B cell (primary cell): ENCODE results near the gene RINT1. TPM values are rescaled to one million over a fixed set of nuclear protein-coding genes. Genes with fewer than 3 reads are reported as not detected.

Experiments used
- ATAC-seq: fragments of 200-7000 bp; cut with Tn5 transposase; one replicate; pipeline ENCODE4 v1.10.0; 2021; ENCODE audit warnings: low read depth, mild to moderate bottlenecking, moderate number of reproducible peaks, moderate library complexity
- CTCF ChIA-PET: fragments of 350-600 bp; sonication (Branson Sonifier 250); formaldehyde crosslinking; loops from one replicate; lab custom pipeline; 2021; ENCODE audit warnings: antibody characterized with exemption, inconsistent platforms; lab: Charles Lee
- POLR2A ChIA-PET: fragments of 350-600 bp; sonication (Branson Sonifier 250); formaldehyde crosslinking; loops from one replicate; lab custom pipeline; 2021; ENCODE audit warnings: antibody characterized with exemption; lab: Charles Lee
- DNase-seq: peaks from one replicate; pipeline ENCODE4 v3.0.0; 2013
- H2AFZ ChIP-seq: 2 replicates; pipeline ENCODE4 v1.6.1; 2012; ENCODE audit warnings: mild to moderate bottlenecking, low read depth, low read length; ENCODE audit not compliant: insufficient read depth, poor library complexity, severe bottlenecking
- H3K27ac ChIP-seq, 2 donors: 1 replicate in 1 of 2; 2 replicates in 1 of 2; pipeline ENCODE4 v1.5.1; 2012 to 2013; ENCODE audit warnings: low read length in 2 of 2, mild to moderate bottlenecking in 2 of 2, moderate library complexity in 1 of 2
- H3K27me3 ChIP-seq, 4 experiments: fragments of 200-600 bp in 1 of 4; sonication (generic) in 1 of 4; replicated peaks in 1 of 4; 1 replicate in 2 of 4; 2 replicates in 2 of 4; pipeline versions ENCODE4 v1.6.1 to v1.7.0; 2013 to 2016; ENCODE audit warnings: low read length in 3 of 4, mild to moderate bottlenecking in 2 of 4, mixed read lengths in 1 of 4, moderate library complexity in 1 of 4; ENCODE audit not compliant: insufficient read depth in 4 of 4, control insufficient read depth in 3 of 4; ENCODE audit errors: control extremely low read depth in 1 of 4
- H3K36me3 ChIP-seq, 2 experiments: replicated peaks in 1 of 2; 1 replicate in 1 of 2; 2 replicates in 1 of 2; pipeline versions ENCODE4 v1.6.1 to v1.7.1; 2013; ENCODE audit warnings: low read length in 1 of 2; ENCODE audit not compliant: insufficient read depth in 2 of 2, control insufficient read depth in 1 of 2; ENCODE audit errors: control extremely low read depth in 1 of 2, extremely low read depth in 1 of 2
- H3K4me1 ChIP-seq, 2 donors: fragments of 200-600 bp in 1 of 2; sonication (generic) in 1 of 2; 1 replicate in 1 of 2; 2 replicates in 1 of 2; pipeline versions ENCODE4 v1.5.1 to v1.6.1; 2013 to 2017; ENCODE audit warnings: low read length in 2 of 2; ENCODE audit not compliant: control insufficient read depth in 2 of 2, insufficient read depth in 2 of 2
- H3K4me2 ChIP-seq: replicated peaks from 2 replicates; pipeline ENCODE3; 2012; ENCODE audit warnings: mild to moderate bottlenecking, low read depth, low read length; ENCODE audit not compliant: poor library complexity, severe bottlenecking
- H3K4me3 ChIP-seq, 5 experiments: fragments of 200-600 bp in 1 of 5; sonication (generic) in 1 of 5; 1 replicate in 3 of 5; 2 replicates in 2 of 5; pipeline versions ENCODE4 v1.5.1 to v1.7.0; 2011 to 2016; ENCODE audit warnings: low read length in 4 of 5, mild to moderate bottlenecking in 4 of 5, low read depth in 2 of 5, control low read depth in 1 of 5, moderate library complexity in 1 of 5; ENCODE audit not compliant: insufficient read depth in 1 of 5; ENCODE audit errors: control extremely low read depth in 1 of 5, extremely low read depth in 1 of 5
- H3K79me2 ChIP-seq: fragments of 200-600 bp; sonication (generic); one replicate; pipeline ENCODE4 v1.6.0; 2016; ENCODE audit warnings: low read length; ENCODE audit not compliant: control insufficient read depth, insufficient read depth
- H3K9ac ChIP-seq: fragments of 200-600 bp; sonication (generic); 2 replicates; pipeline ENCODE4 v1.6.1; 2017; ENCODE audit warnings: mild to moderate bottlenecking, low read length, moderate library complexity
- H3K9me3 ChIP-seq, 3 donors: one replicate each; pipeline versions ENCODE4 v1.6.1 to v1.7.1; 2013; ENCODE audit warnings: low read length in 2 of 3; ENCODE audit not compliant: control insufficient read depth in 2 of 3, insufficient read depth in 1 of 3; ENCODE audit errors: control extremely low read depth in 1 of 3
- H4K20me1 ChIP-seq: 2 replicates; pipeline ENCODE4 v1.6.0; 2012; ENCODE audit warnings: mild to moderate bottlenecking, low read length; ENCODE audit not compliant: insufficient read depth, control insufficient read depth, poor library complexity, severe bottlenecking
- H3K27ac Mint-ChIP-seq: one replicate; pipeline ENCODE4 v1.8.0; 2021; ENCODE audit warnings: mixed read lengths
- H3K27me3 Mint-ChIP-seq: one replicate; pipeline ENCODE4 v1.8.0; 2021; ENCODE audit warnings: mixed read lengths
- H3K4me1 Mint-ChIP-seq: one replicate; pipeline ENCODE4 v1.8.0; 2021; ENCODE audit warnings: mixed read lengths
- H3K4me3 Mint-ChIP-seq: one replicate; pipeline ENCODE4 v1.8.0; 2021; ENCODE audit warnings: mixed read lengths
- H3K9me3 Mint-ChIP-seq: one replicate; pipeline ENCODE4 v1.8.0; 2022; ENCODE audit warnings: mixed read lengths; ENCODE audit not compliant: insufficient read depth
- EZH2 ChIP-seq: IDR thresholded peaks from 2 replicates; pipeline ENCODE4 v1.6.1; 2012; ENCODE audit warnings: borderline replicate concordance, low read depth, mild to moderate bottlenecking, moderate library complexity, low read length; ENCODE audit not compliant: insufficient read depth, poor library complexity, severe bottlenecking
- WGBS: methylation state at CpG from one replicate; pipeline ENCODE4 v1.1.5; 2013; ENCODE audit warnings: missing lambda C conversion rate; ENCODE audit not compliant: insufficient coverage; 5-methylcytosine and 5-hydroxymethylcytosine counted together
- intact Hi-C: fragments of 100-400 bp; cut with micrococcal nuclease; formaldehyde crosslinking; loops from one replicate; pipeline ENCODE4 v1.10.0; 2022
- polyA plus RNA-seq: library from polyadenylated mRNA; depleted of rRNA; stranded (reverse); fragments of >200 nt; gene quantifications from 2 replicates; pipeline ENCODE4 v1.2.3, GENCODE V29; 2012
- total RNA-seq, 2 donors: library from RNA; stranded (reverse); fragments of 120-200 nt in 1 of 2; gene quantifications; 1 replicate in 1 of 2; 2 replicates in 1 of 2; pipeline versions ENCODE4 v1.2.3 to v1.2.4, GENCODE V29; 2013 to 2022
- TF ChIP-seq, protein P1 (sequence below): fragments of 200-600 bp; IDR thresholded peaks from one replicate; pipeline ENCODE4 v1.8.0; 2022; ENCODE audit warnings: antibody characterized with exemption, mild to moderate bottlenecking

RINT1 gene
- total and polyA plus RNA-seq, 2 donors (not counting 1 experiment from before 2014, with no cell fraction given) = 12.4 to 27.2 TPM

- H3K27me3 Mint-ChIP-seq = no peaks in the 10 kb centered on the region
- H3K4me1 Mint-ChIP-seq = no peaks in the 10 kb centered on the region
- no peak for ATAC-seq
- ChIA-PET POLR2A (no interaction called here), CTCF (interaction anchor here (0.6 kb wide), 1 partner anchor 15 kb away, joined by 3 read pairs; no protein-coding TSS in a partner anchor)
- no peak overlapping the region for H3K9ac ChIP-seq
- H2AFZ ChIP-seq = no peak overlapping the region
- no peak overlapping the region for H3K27ac Mint-ChIP-seq
- H3K4me2 ChIP-seq = no peak overlapping the region
- no peak overlapping the region for H3K27ac ChIP-seq
- no peaks in the 10 kb centered on the region for H3K27me3 ChIP-seq
- H3K4me3 ChIP-seq = no peak overlapping the region
- intact Hi-C loops = no loop called here
- no peaks in the 10 kb centered on the region for H3K4me1 ChIP-seq
- no peaks in the 10 kb centered on the region for H3K79me2 ChIP-seq
- H4K20me1 ChIP-seq = no peaks in the 10 kb centered on the region
- no peak overlapping the region for H3K4me3 Mint-ChIP-seq
- peaks cover 4 to 5% of the 10 kb centered on the region in 2 experiments for H3K36me3 ChIP-seq
- H3K9me3 Mint-ChIP-seq = no peaks in the 10 kb centered on the region
- DNase-seq = no peak
- H3K9me3 ChIP-seq = no peaks in the 10 kb centered on the region
- 95% methylated on average over 7 of the region's 9 CpGs for WGBS
- no peak for TF ChIP-seq EZH2
- TF ChIP-seq, protein P1, sequence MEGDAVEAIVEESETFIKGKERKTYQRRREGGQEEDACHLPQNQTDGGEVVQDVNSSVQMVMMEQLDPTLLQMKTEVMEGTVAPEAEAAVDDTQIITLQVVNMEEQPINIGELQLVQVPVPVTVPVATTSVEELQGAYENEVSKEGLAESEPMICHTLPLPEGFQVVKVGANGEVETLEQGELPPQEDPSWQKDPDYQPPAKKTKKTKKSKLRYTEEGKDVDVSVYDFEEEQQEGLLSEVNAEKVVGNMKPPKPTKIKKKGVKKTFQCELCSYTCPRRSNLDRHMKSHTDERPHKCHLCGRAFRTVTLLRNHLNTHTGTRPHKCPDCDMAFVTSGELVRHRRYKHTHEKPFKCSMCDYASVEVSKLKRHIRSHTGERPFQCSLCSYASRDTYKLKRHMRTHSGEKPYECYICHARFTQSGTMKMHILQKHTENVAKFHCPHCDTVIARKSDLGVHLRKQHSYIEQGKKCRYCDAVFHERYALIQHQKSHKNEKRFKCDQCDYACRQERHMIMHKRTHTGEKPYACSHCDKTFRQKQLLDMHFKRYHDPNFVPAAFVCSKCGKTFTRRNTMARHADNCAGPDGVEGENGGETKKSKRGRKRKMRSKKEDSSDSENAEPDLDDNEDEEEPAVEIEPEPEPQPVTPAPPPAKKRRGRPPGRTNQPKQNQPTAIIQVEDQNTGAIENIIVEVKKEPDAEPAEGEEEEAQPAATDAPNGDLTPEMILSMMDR = no peak
Measured at GRCh38 chr7:105502173-105502572, 29.8 kb upstream of the RINT1 start.

DNA sequence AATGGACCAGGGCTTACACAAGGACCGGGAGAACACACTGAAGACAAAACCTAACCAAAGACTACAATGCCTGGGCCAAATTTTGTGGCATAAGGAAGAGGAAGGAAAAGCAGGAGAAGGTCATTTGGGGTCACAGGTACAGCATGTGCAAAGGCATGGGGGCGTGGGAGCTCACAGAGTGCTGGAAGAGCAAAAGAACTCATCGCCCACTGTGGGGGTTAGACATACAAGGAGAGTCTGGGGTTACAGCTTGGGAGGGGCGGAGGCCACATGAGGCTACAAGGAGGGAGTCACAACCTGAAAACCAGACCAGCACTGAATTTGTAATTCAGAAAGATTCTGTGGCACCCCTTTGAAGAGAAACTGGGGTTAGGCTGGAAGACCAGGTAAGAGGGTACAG is 19.6 kb upstream of the RINT1 start:
- intact Hi-C loops = no loop called here
- 95% methylated on average over 3 of the region's 4 CpGs for WGBS
- no peak for DNase-seq

More for the DNA sequence above, 19.6 kb upstream of the RINT1 start:
- no peaks in the 10 kb centered on the region for H3K4me1 ChIP-seq
- Mint-ChIP-seq H3K9me3 (no peaks in the 10 kb centered on the region), H3K4me3 (no peak overlapping the region), H3K4me1 (no peaks in the 10 kb centered on the region), H3K27ac (no peak overlapping the region), H3K27me3 (no peaks in the 10 kb centered on the region)
- H3K4me3 ChIP-seq = no peak overlapping the region
- no peaks in the 10 kb centered on the region for H4K20me1 ChIP-seq
- H2AFZ ChIP-seq = no peak overlapping the region
- ATAC-seq = no peak
- H3K9ac ChIP-seq = no peak overlapping the region
- no peak overlapping the region for H3K27ac ChIP-seq
- no peak overlapping the region for H3K4me2 ChIP-seq
- H3K79me2 ChIP-seq = peaks cover 23% of the 10 kb centered on the region
- TF ChIP-seq, protein P1 = no peak
- no peak for TF ChIP-seq EZH2
- H3K27me3 ChIP-seq = no peaks in the 10 kb centered on the region
- CTCF ChIA-PET = no interaction called here
- H3K36me3 ChIP-seq = peaks cover 0 to 7% of the 10 kb centered on the region in 2 experiments
- H3K9me3 ChIP-seq = no peaks in the 10 kb centered on the region
- POLR2A ChIA-PET = no interaction called here
